AG09309 (cell line): ENCODE data around the gene CDH13.
A peak's percentile ranks its signal among the peaks of the same experiment; 100 is the strongest.

ENCODE experiments used
- DNase-seq: peaks from one replicate; pipeline ENCODE4 v3.0.0-alpha.2; 2010; ENCODE audit warnings: low read depth
- H3K4me3 ChIP-seq: 2 replicates; pipeline ENCODE4 v1.5.1; 2011; ENCODE audit warnings: mild to moderate bottlenecking, low read depth, low read length, moderate library complexity; ENCODE audit not compliant: control insufficient read depth
- CTCF ChIP-seq: IDR thresholded peaks from 2 replicates; pipeline ENCODE4 v1.5.1; 2011; ENCODE audit warnings: mild to moderate bottlenecking, low read depth, low read length, inconsistent platforms; ENCODE audit not compliant: insufficient read depth, control insufficient read depth; ENCODE audit errors: missing control alignments

CDH13 gene

GRCh38 chr16:82750068-82750467, 123.3 kb downstream of the CDH13 start:
- DNase-seq = no peak
- no peak for TF ChIP-seq CTCF
- H3K4me3 ChIP-seq = no peak overlapping the region

- no peak overlapping the region for H3K4me3 ChIP-seq
- no peak for DNase-seq
- no peak for TF ChIP-seq CTCF
These were observed 124.3 kb downstream of the CDH13 start for GRCh38 chr16:82751020-82751419.

- no peak overlapping the region for H3K4me3 ChIP-seq
- DNase-seq = no peak
- no peak for TF ChIP-seq CTCF
These were observed 125.4 kb downstream of the CDH13 start for GRCh38 chr16:82752172-82752571.

GRCh38 chr16:82753821-82754220, 127.1 kb downstream of the CDH13 start:
- TF ChIP-seq CTCF = no peak
- H3K4me3 ChIP-seq = no peak overlapping the region
- no peak for DNase-seq

- DNase-seq = no peak
- no peak for TF ChIP-seq CTCF
- no peak overlapping the region for H3K4me3 ChIP-seq
These were observed 128.1 kb downstream of the CDH13 start for GRCh38 chr16:82754716-82755513.

GRCh38 chr16:82755570-82756282, 129.0 kb downstream of the CDH13 start:
- DNase-seq = no peak
- peak; percentile 19 for TF ChIP-seq CTCF

GRCh38 chr16:82756283-82756599, 129.5 kb downstream of the CDH13 start:
- no peak for TF ChIP-seq CTCF
- H3K4me3 ChIP-seq = no peak overlapping the region
- no peak for DNase-seq

More at GRCh38 chr16:82755570-82756282, 129.0 kb downstream of the CDH13 start:
- no peak overlapping the region for H3K4me3 ChIP-seq
